GM12878 (cell line): Measurements from ENCODE around the gene BTBD19. TPM values are rescaled to one million over a fixed set of nuclear protein-coding genes. Genes with fewer than 3 reads are reported as not detected.
"Not testable (repeated sequence)": the region's sequence is repeated elsewhere in the genome, so short reads cannot be mapped to it uniquely, and the experiment has no call there.

Experiments
- ATAC-seq: fragments of 200-7000 bp; cut with Tn5 transposase; 3 replicates; pipeline ENCODE4 v1.9.1; 2020; ENCODE audit warnings: mild to moderate bottlenecking, moderate library complexity
- BruUV-seq: library from RNA; stranded (reverse); fragments of 400-500 nt; replicated peaks from 2 replicates; lab custom pipeline; 2021; lab: Mats Ljungman, UMichigan
- CTCF ChIA-PET: fragments of 300-600 bp; sonication (Branson Sonifier 250); formaldehyde crosslinking; extraction: SDS; loops from one replicate; lab custom pipeline; 2021; ENCODE audit warnings: inconsistent platforms; lab: Yijun Ruan, JAX
- POLR2A ChIA-PET: fragments of 350-600 bp; formaldehyde crosslinking; extraction: SDS; loops from one replicate; lab custom pipeline; 2021; ENCODE audit warnings: inconsistent platforms; lab: Charles Lee
- RAD21 ChIA-PET: fragments of 300-600 bp; sonication (Branson Sonifier 250); formaldehyde crosslinking; loops from one replicate; lab custom pipeline; 2023; ENCODE audit warnings: antibody characterized with exemption; ENCODE audit not compliant: unreplicated experiment; lab: Charles Lee
- SMC1A ChIA-PET: fragments of 300-600 bp; sonication (Branson Sonifier 250); formaldehyde crosslinking; loops from one replicate; lab custom pipeline; 2023; ENCODE audit not compliant: unreplicated experiment, uncharacterized antibody; lab: Charles Lee
- DNase-seq: peaks from one replicate; pipeline ENCODE4 v3.0.0-alpha.2; 2011; ENCODE audit warnings: low read depth, low spot score
- FAIRE-seq: peaks from 3 replicates; lab custom pipeline; 2011; peaks lifted over from hg19 to GRCh38; lab: Jason Lieb, UNC
- H2AFZ ChIP-seq: 2 replicates; pipeline ENCODE4 v1.6.0; 2011; ENCODE audit warnings: low read depth, low read length, control low read depth; ENCODE audit not compliant: control insufficient read depth
- H3K27ac ChIP-seq: 2 replicates; pipeline ENCODE4 v1.5.1; 2011; ENCODE audit warnings: control low read depth; ENCODE audit not compliant: control insufficient read depth, insufficient read depth
- H3K27me3 ChIP-seq, 2 experiments: replicated peaks in 1 of 2; 2 replicates each; pipeline versions ENCODE4 v1.6.0 to v1.6.1; 2011; ENCODE audit warnings: low read length in 1 of 2; ENCODE audit not compliant: control insufficient read depth in 2 of 2, insufficient read depth in 2 of 2
- H3K36me3 ChIP-seq, 2 experiments: 2 replicates each; pipeline ENCODE4 v1.5.1; 2011; ENCODE audit warnings: low read length in 1 of 2; ENCODE audit not compliant: control insufficient read depth in 2 of 2, insufficient read depth in 2 of 2
- H3K4me1 ChIP-seq: 2 replicates; pipeline ENCODE4 v1.6.1; 2011; ENCODE audit warnings: mild to moderate bottlenecking, low read length, moderate library complexity, mixed read lengths; ENCODE audit not compliant: control insufficient read depth, insufficient read depth
- H3K4me2 ChIP-seq: 2 replicates; pipeline ENCODE4 v1.6.0; 2011; ENCODE audit warnings: control low read depth; ENCODE audit not compliant: control insufficient read depth, insufficient read depth
- H3K4me3 ChIP-seq: fragments of 200-600 bp; sonication (generic); 2 replicates; pipeline ENCODE4 v1.5.1; 2016
- H3K79me2 ChIP-seq: 2 replicates; pipeline ENCODE4 v1.6.0; 2011; ENCODE audit warnings: low read length; ENCODE audit not compliant: control insufficient read depth, insufficient read depth
- H3K9ac ChIP-seq: 2 replicates; pipeline ENCODE4 v1.8.0; 2011; ENCODE audit warnings: low read length, control low read depth, mixed read lengths; ENCODE audit not compliant: control insufficient read depth, insufficient read depth
- H3K9me3 ChIP-seq: replicated peaks from 3 replicates; pipeline ENCODE4 v1.5.1; 2011; ENCODE audit warnings: mild to moderate bottlenecking, low read length; ENCODE audit not compliant: control insufficient read depth, insufficient read depth
- H4K20me1 ChIP-seq: 2 replicates; pipeline ENCODE4 v1.6.0; 2011; ENCODE audit not compliant: control insufficient read depth, insufficient read depth
- DPF2 ChIP-seq: fragments of 450-650 bp; IDR thresholded peaks from 2 replicates; pipeline ENCODE4 v1.6.1; 2017; ENCODE audit warnings: mild to moderate bottlenecking
- GATAD2B ChIP-seq: fragments of 450-650 bp; conservative IDR thresholded peaks from 2 replicates; pipeline ENCODE4 v1.6.1; 2017; ENCODE audit warnings: low read depth, mild to moderate bottlenecking, moderate library complexity
- HDGF ChIP-seq: fragments of 450-650 bp; IDR thresholded peaks from 2 replicates; pipeline ENCODE4 v1.6.1; 2016; ENCODE audit warnings: antibody characterized with exemption
- IKZF2 ChIP-seq, 2 experiments: fragments of 450-650 bp; IDR thresholded peaks; 2 replicates each; pipeline ENCODE4 v1.6.1; 2017; ENCODE audit warnings: mild to moderate bottlenecking in 2 of 2, moderate library complexity in 2 of 2
- MYB ChIP-seq: fragments of 150-350 bp; IDR thresholded peaks from 2 replicates; pipeline ENCODE4 v1.6.1; 2014; ENCODE audit warnings: mild to moderate bottlenecking, low read depth, low read length, borderline replicate concordance
- NR2C1 ChIP-seq: fragments of 450-650 bp; IDR thresholded peaks from 2 replicates; pipeline ENCODE4 v1.6.1; 2017; ENCODE audit warnings: antibody characterized with exemption, mild to moderate bottlenecking, moderate library complexity
- NR2F1 ChIP-seq: fragments of 450-650 bp; conservative IDR thresholded peaks from 2 replicates; pipeline ENCODE4 v1.6.1; 2017; ENCODE audit warnings: mild to moderate bottlenecking
- POLR2AphosphoS2 ChIP-seq: IDR thresholded peaks from 2 replicates; pipeline ENCODE4 v1.6.1; 2011; ENCODE audit warnings: low read depth, mild to moderate bottlenecking, low read length, improper control_type of control experiment, moderate library complexity
- RBBP5 ChIP-seq: fragments of 200-600 bp; sonication (generic); conservative IDR thresholded peaks from 2 replicates; pipeline ENCODE4 v1.6.1; 2016
- RUNX3 ChIP-seq: IDR thresholded peaks from 2 replicates; pipeline ENCODE4 v1.6.1; 2012; ENCODE audit warnings: low read length, inconsistent platforms
- SIN3A ChIP-seq: IDR thresholded peaks from 2 replicates; pipeline ENCODE4 v1.6.1; 2012; ENCODE audit warnings: low read depth, low read length, improper control_type of control experiment
- SMAD5 ChIP-seq: IDR thresholded peaks from 2 replicates; pipeline ENCODE4 v1.6.1; 2016; ENCODE audit warnings: antibody characterized with exemption, low read depth
- SRF ChIP-seq, 2 experiments: IDR thresholded peaks; 2 replicates each; pipeline ENCODE4 v1.6.1; 2011; ENCODE audit warnings: low read depth in 2 of 2, low read length in 2 of 2, mild to moderate bottlenecking in 1 of 2, moderate library complexity in 1 of 2
- YY1 ChIP-seq: IDR thresholded peaks from 2 replicates; pipeline ENCODE4 v1.6.1; 2011; ENCODE audit warnings: low read depth, mild to moderate bottlenecking, low read length
- ZNF207 ChIP-seq: fragments of 450-650 bp; IDR thresholded peaks from 2 replicates; pipeline ENCODE4 v1.6.1; 2014; ENCODE audit warnings: antibody characterized with exemption, mild to moderate bottlenecking, borderline replicate concordance
- ZNF217 ChIP-seq: fragments of 450-650 bp; IDR thresholded peaks from 2 replicates; pipeline ENCODE4 v1.6.1; 2017; ENCODE audit warnings: antibody characterized with exemption, mild to moderate bottlenecking
- WGBS: methylation state at CpG from one replicate; pipeline ENCODE4 v1.1.6; 2016; ENCODE audit warnings: low lambda C conversion rate; ENCODE audit not compliant: insufficient replicate concordance, insufficient coverage; ENCODE audit errors: missing lambda C conversion rate; 5-methylcytosine and 5-hydroxymethylcytosine counted together
- in situ Hi-C: fragments of 300-500 bp; cut with MboI; formaldehyde crosslinking; loops from 9 replicates; pipeline ENCODE4 v1.14.3; 2018; ENCODE audit warnings: mixed read lengths
- intact Hi-C: fragments of 100-400 bp; cut with micrococcal nuclease; formaldehyde crosslinking; loops from one replicate; pipeline ENCODE4 v1.14.2; 2022; ENCODE audit not compliant: unreplicated experiment
- polyA plus RNA-seq, 11 experiments: library from polyadenylated mRNA; depleted of rRNA in 4 of 11; unstranded in 6 of 11; stranded (reverse) in 5 of 11; fragments of >200 nt; fragmentation: Nextera tagmentation in 4 of 11; fragmentation: Illumina TruSeq in 1 of 11; extraction: Ambion mirVana in 4 of 11; extraction: Trizol in 1 of 11; gene quantifications; 1 replicate in 1 of 11; 2 replicates in 10 of 11; pipeline versions ENCODE4 v1.2.1 to v1.2.3, GENCODE V29; 2011 to 2016; ENCODE audit warnings: inconsistent platforms in 2 of 11, missing spikeins in 2 of 11, low read depth in 1 of 11
- total RNA-seq, 4 experiments: library from RNA; depleted of rRNA in 3 of 4; stranded (reverse); fragments of >200 nt in 3 of 4; fragmentation: Illumina TruSeq in 1 of 4; extraction: Trizol in 1 of 4; gene quantifications; 2 replicates each; pipeline versions ENCODE4 v1.2.1 to v1.2.3, GENCODE V29; 2013 to 2021
- TF ChIP-seq, protein P1 (sequence below): fragments of 450-650 bp; IDR thresholded peaks from 2 replicates; pipeline ENCODE4 v1.6.1; 2016; ENCODE audit warnings: mild to moderate bottlenecking
- TF ChIP-seq, protein P2 (sequence below): fragments of 150-350 bp; IDR thresholded peaks from 2 replicates; pipeline ENCODE4 v1.6.1; 2014; ENCODE audit warnings: mild to moderate bottlenecking, low read depth, low read length

BTBD19 gene
- total and polyA plus RNA-seq, 10 of the 15 experiments (the other 5 are each of a cell fraction or from before 2014, with no cell fraction given) = 0.13 to 2.7 (median 0.42) TPM

DNA sequence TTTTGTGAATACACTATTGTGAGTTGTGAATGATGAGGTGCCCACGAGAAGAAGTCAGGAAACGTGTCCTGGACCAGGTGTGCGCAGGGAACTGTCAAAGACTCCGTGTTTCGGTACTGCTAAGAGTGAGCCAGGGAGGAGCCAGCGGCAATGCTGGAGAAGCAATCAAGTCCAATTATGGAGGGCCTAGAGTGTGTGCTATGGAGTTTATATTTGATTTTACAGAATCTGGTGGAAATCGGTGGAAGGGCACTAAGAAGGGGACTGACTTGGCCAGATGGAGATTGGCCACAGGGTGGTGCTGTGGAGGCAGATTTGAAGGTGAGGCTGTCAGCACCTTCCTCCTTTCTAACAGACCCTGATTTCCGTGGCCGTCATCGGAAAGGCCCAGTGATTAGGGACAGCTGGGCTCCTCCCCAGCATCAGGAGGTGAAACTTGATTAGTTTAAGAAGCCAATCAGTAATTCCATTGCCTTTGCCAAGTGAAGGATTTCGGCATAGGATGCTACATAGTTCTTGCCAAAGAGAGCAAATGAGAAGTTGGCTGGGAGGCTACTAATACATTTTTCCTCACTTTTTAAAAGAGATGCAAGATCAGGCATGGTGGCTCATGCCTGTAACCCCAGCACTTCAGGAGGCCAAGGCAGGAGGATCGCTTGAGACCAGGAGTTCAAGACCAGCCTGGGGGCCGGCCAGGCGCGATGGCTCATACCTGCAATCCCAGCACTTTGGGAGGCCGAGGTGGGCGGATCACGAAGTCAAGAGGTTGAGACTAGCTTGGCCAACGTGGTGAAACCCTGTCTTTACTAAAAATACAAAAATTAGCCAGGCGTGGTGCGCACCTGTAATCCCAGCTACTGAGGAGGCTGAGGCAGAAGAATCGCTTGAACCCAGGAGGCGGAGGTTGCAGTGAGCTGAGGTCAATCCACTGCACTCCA, 27.7 kb downstream of the BTBD19 start (continued):
- TF ChIP-seq, protein P1, sequence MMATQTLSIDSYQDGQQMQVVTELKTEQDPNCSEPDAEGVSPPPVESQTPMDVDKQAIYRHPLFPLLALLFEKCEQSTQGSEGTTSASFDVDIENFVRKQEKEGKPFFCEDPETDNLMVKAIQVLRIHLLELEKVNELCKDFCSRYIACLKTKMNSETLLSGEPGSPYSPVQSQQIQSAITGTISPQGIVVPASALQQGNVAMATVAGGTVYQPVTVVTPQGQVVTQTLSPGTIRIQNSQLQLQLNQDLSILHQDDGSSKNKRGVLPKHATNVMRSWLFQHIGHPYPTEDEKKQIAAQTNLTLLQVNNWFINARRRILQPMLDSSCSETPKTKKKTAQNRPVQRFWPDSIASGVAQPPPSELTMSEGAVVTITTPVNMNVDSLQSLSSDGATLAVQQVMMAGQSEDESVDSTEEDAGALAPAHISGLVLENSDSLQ = peak; percentile 67
- TF ChIP-seq DPF2 (no peak), GATAD2B (no peak), IKZF2 (IDR thresholded peaks at IDR 0.05) (no peak), YY1 (peak; percentile 61; the same call in 1 of the 2 replicates), SMAD5 (no peak), RBBP5 (no peak), HDGF (no peak), RUNX3 (no peak), SRF (IDR thresholded peaks at IDR 0.05; ENCODE audit: low read depth in 2 of 2, low read length in 2 of 2) (no peak), ZNF217 (no peak), MYB (no peak), NR2F1 (no peak), ZNF207 (no peak; the same call in 1 of the 2 replicates), NR2C1 (no peak), SIN3A (no peak), POLR2AphosphoS2 (no peak)
- TF ChIP-seq, protein P2, sequence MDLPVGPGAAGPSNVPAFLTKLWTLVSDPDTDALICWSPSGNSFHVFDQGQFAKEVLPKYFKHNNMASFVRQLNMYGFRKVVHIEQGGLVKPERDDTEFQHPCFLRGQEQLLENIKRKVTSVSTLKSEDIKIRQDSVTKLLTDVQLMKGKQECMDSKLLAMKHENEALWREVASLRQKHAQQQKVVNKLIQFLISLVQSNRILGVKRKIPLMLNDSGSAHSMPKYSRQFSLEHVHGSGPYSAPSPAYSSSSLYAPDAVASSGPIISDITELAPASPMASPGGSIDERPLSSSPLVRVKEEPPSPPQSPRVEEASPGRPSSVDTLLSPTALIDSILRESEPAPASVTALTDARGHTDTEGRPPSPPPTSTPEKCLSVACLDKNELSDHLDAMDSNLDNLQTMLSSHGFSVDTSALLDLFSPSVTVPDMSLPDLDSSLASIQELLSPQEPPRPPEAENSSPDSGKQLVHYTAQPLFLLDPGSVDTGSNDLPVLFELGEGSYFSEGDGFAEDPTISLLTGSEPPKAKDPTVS = no peak

DNA sequence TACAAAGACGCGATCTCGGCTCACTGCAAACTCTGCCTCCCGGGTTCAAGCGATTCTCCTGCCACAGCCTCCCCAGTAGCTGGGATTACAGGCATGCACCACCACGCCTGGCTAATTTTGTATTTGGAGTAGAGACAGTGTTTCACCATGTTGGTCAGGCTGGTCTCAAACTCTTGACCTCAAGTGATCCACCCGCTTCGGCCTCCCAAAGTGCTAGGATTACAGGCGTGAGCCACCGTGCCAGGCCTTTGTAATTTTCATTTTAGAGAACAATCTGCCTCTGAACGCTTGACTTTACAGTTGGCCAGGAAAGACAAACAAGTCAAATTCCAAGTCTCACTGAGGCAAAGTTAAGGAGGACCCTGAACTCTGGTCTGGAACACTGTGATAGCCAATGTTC, 30.0 kb downstream of the BTBD19 start:
- H3K4me3 ChIP-seq, in situ Hi-C loops, H3K9me3 ChIP-seq, H3K27ac ChIP-seq, FAIRE-seq, H3K79me2 ChIP-seq, BruUV-seq, H3K9ac ChIP-seq, H3K4me1 ChIP-seq, H4K20me1 ChIP-seq, DNase-seq, H3K36me3 ChIP-seq, H3K4me2 ChIP-seq, H2AFZ ChIP-seq, H3K27me3 ChIP-seq, ATAC-seq: not testable (repeated sequence)
- ChIA-PET RAD21 (interaction anchor here (2.8 kb wide), 1 partner anchor 173 kb away, joined by 19 read pairs; the partner anchor contains the start of genes HECTD3 and UROD), POLR2A (interaction anchor here (0.5 to 0.7 kb wide), 4 partner anchors 10 to 310 kb away, joined by 3 read pairs; no protein-coding TSS in a partner anchor), SMC1A (interaction anchor here (0.6 to 1.1 kb wide), 2 partner anchors 147 to 173 kb away, joined by 3 to 4 read pairs; partner anchors contain the start of gene HECTD3), CTCF (interaction anchor here (0.9 to 3.5 kb wide), 7 partner anchors 8 to 462 kb away, joined by 3 to 15 read pairs (median 3); no protein-coding TSS in a partner anchor)
- WGBS = 86% methylated on average over 11 of the region's 11 CpGs
- intact Hi-C loops = loop anchor here (10.0 kb wide), 1 partner anchor 147 kb away; the partner anchor contains the start of gene EIF2B3
